Measurements from ENCODE around the gene ANKS1B.

GRCh38 chr12:99418379-99418778 is 566.4 kb downstream of the ANKS1B start:
- no peak for TF ChIP-seq MAZ (IDR thresholded peaks at IDR 0.05; ENCODE audit: borderline replicate concordance, low read depth, low read length)
- no peak for TF ChIP-seq RCOR1 (IDR thresholded peaks at IDR 0.05; ENCODE audit: insufficient replicate concordance, low read length)
- TF ChIP-seq CEBPB (IDR thresholded peaks at IDR 0.05; ENCODE audit: low read depth, low read length) = no peak
- TF ChIP-seq POLR2A (IDR thresholded peaks at IDR 0.05; ENCODE audit: low read depth, low read length) = no peak
- no peak for TF ChIP-seq CTCF (conservative IDR thresholded peaks at IDR 0.05; ENCODE audit: low read depth, low read length)
- TF ChIP-seq MAFK (IDR thresholded peaks at IDR 0.05; ENCODE audit: low read depth, low read length) = no peak
- TF ChIP-seq RFX5 (IDR thresholded peaks at IDR 0.05; ENCODE audit: low read depth, low read length) = no peak
- no peak for TF ChIP-seq RAD21 (IDR thresholded peaks at IDR 0.05; ENCODE audit: low read length)
- TF ChIP-seq BHLHE40 (IDR thresholded peaks at IDR 0.05; ENCODE audit: low read depth, low read length) = no peak
- no peak for TF ChIP-seq ELK1 (IDR thresholded peaks at IDR 0.05; ENCODE audit: borderline replicate concordance, low read depth, low read length)
- TF ChIP-seq NFE2L2 (IDR thresholded peaks at IDR 0.05; ENCODE audit: low read depth, low read length) = no peak

All from IMR-90 (cell line).